Suprapubic skin (tissue), 4 donors: ENCODE data around the gene FAM117A. TPM values are rescaled to one million over a fixed set of nuclear protein-coding genes. Genes with fewer than 3 reads are reported as not detected.
"Not testable (repeated sequence)": the region's sequence is repeated elsewhere in the genome, so short reads cannot be mapped to it uniquely, and the experiment has no call there.

Source experiments
- DNase-seq, 2 donors: peaks; one replicate each; pipeline ENCODE4 v3.0.0-alpha.2; 2019; ENCODE audit warnings: low spot score in 2 of 2
- H3K27ac ChIP-seq: fragments of 200-600 bp; sonication (generic); one replicate; pipeline ENCODE4 v1.5.1; 2019
- H3K27me3 ChIP-seq: fragments of 200-600 bp; sonication (generic); one replicate; pipeline ENCODE4 v1.5.1; 2019
- H3K36me3 ChIP-seq: fragments of 200-600 bp; sonication (generic); one replicate; pipeline ENCODE4 v1.5.1; 2019
- H3K4me1 ChIP-seq: fragments of 200-600 bp; sonication (generic); one replicate; pipeline ENCODE4 v1.5.1; 2019
- H3K4me3 ChIP-seq: fragments of 200-600 bp; sonication (generic); one replicate; pipeline ENCODE4 v1.5.1; 2019; ENCODE audit warnings: mild to moderate bottlenecking
- H3K9me3 ChIP-seq: fragments of 200-600 bp; sonication (generic); one replicate; pipeline ENCODE4 v1.5.1; 2019
- EP300 ChIP-seq: sonication (generic); formaldehyde crosslinking; IDR thresholded peaks from one replicate; pipeline ENCODE4 v1.6.1; 2017; ENCODE audit warnings: antibody characterized with exemption
- POLR2A ChIP-seq, 2 donors: fragments of 450-650 bp; IDR thresholded peaks; one replicate each; pipeline ENCODE4 v1.6.1; 2017; ENCODE audit warnings: antibody characterized with exemption in 2 of 2, mild to moderate bottlenecking in 2 of 2, moderate library complexity in 2 of 2
- POLR2AphosphoS5 ChIP-seq, 3 donors: sonication (generic); formaldehyde crosslinking; IDR thresholded peaks; one replicate each; pipeline ENCODE4 v1.6.1; 2017; ENCODE audit warnings: antibody characterized with exemption in 3 of 3
- WGBS: methylation state at CpG from one replicate; pipeline ENCODE4 v1.1.5; 2018; 5-methylcytosine and 5-hydroxymethylcytosine counted together
- total RNA-seq, 4 donors: library from RNA; depleted of rRNA; stranded (reverse); fragments of >200 nt; gene quantifications; one replicate each; pipeline ENCODE4 v1.1.0, GENCODE V29; 2016
- TF ChIP-seq, protein P1 (sequence below), 2 donors: fragments of 200-600 bp in 1 of 2; fragments of 450-650 bp in 1 of 2; sonication (generic) in 1 of 2; IDR thresholded peaks; one replicate each; pipeline ENCODE4 v1.5.1; 2016 to 2019; ENCODE audit warnings: antibody characterized with exemption in 2 of 2, mild to moderate bottlenecking in 1 of 2, moderate library complexity in 1 of 2

The FAM117A gene
- total RNA-seq, 4 donors from 2014 or later: 24.2 to 47.3 (median 28.7) TPM

GRCh38 chr17:49677933-49678847, 85.7 kb downstream of the FAM117A start, which contains the start of gene SPOP:
TSS of gene SPOP (minus strand) at chr17:49678097. CDS start at chr17:49622810, 55,287 bp downstream.
- WGBS: 18% methylated on average over 42 of the region's 53 CpGs
- Histone ChIP-seq H3K4me3 (peak within 1 kb of the TSS; percentile 85), H3K4me1 (peaks cover 33% of the 10 kb centered on the region), H3K27ac (peak within 1 kb of the TSS; percentile 98), H3K9me3 (no peaks in the 10 kb centered on the region), H3K27me3 (no peaks in the 10 kb centered on the region), H3K36me3 (no peaks in the 10 kb centered on the region)
- peak; percentile 100 for DNase-seq
- TF ChIP-seq, protein P1, sequence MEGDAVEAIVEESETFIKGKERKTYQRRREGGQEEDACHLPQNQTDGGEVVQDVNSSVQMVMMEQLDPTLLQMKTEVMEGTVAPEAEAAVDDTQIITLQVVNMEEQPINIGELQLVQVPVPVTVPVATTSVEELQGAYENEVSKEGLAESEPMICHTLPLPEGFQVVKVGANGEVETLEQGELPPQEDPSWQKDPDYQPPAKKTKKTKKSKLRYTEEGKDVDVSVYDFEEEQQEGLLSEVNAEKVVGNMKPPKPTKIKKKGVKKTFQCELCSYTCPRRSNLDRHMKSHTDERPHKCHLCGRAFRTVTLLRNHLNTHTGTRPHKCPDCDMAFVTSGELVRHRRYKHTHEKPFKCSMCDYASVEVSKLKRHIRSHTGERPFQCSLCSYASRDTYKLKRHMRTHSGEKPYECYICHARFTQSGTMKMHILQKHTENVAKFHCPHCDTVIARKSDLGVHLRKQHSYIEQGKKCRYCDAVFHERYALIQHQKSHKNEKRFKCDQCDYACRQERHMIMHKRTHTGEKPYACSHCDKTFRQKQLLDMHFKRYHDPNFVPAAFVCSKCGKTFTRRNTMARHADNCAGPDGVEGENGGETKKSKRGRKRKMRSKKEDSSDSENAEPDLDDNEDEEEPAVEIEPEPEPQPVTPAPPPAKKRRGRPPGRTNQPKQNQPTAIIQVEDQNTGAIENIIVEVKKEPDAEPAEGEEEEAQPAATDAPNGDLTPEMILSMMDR (IDR thresholded peaks at IDR 0.05): no peak
- TF ChIP-seq POLR2A (IDR thresholded peaks at IDR 0.05) (peak in 1 of 2 donors; percentile 26), POLR2AphosphoS5 (IDR thresholded peaks at IDR 0.05) (peak in 2 of 3 donors; percentile 77 to 84)

GRCh38 chr17:49677134-49677932, 86.6 kb downstream of the FAM117A start:
- peak; percentile 97 to 98 for DNase-seq
- Histone ChIP-seq H3K4me1 (peaks cover 37% of the 10 kb centered on the region), H3K4me3 (peak overlapping the region; percentile 85), H3K36me3 (no peaks in the 10 kb centered on the region), H3K27ac (peak overlapping the region; percentile 98), H3K9me3 (no peaks in the 10 kb centered on the region), H3K27me3 (no peaks in the 10 kb centered on the region)
- under 1% methylated on average over 29 of the region's 34 CpGs for WGBS
- TF ChIP-seq POLR2AphosphoS5 (IDR thresholded peaks at IDR 0.05) (no peak), POLR2A (IDR thresholded peaks at IDR 0.05) (no peak), EP300 (no peak)
- TF ChIP-seq, protein P1 (IDR thresholded peaks at IDR 0.05): no peak

GRCh38 chr17:49676276-49676868, 87.6 kb downstream of the FAM117A start:
- Histone ChIP-seq H3K4me1 (peaks cover 38% of the 10 kb centered on the region), H3K27ac (no peak overlapping the region), H3K27me3 (no peaks in the 10 kb centered on the region), H3K9me3 (no peaks in the 10 kb centered on the region), H3K4me3 (peak overlapping the region; percentile 85), H3K36me3 (no peaks in the 10 kb centered on the region)
- no peak for DNase-seq
- TF ChIP-seq EP300 (no peak), POLR2AphosphoS5 (IDR thresholded peaks at IDR 0.05) (no peak), POLR2A (IDR thresholded peaks at IDR 0.05) (no peak)
- TF ChIP-seq, protein P1 (IDR thresholded peaks at IDR 0.05): no peak
- WGBS: 26% methylated on average over 5 of the region's 5 CpGs

- Histone ChIP-seq H3K27ac (no peak overlapping the region), H3K36me3 (no peaks in the 10 kb centered on the region)
These were observed 89.4 kb downstream of the FAM117A start for GRCh38 chr17:49674507-49674906.

GRCh38 chr17:49673679-49674078, 90.3 kb downstream of the FAM117A start:
- H3K4me1 ChIP-seq: peaks cover 54% of the 10 kb centered on the region
- DNase-seq, H3K4me3 ChIP-seq, H3K36me3 ChIP-seq, H3K27ac ChIP-seq, H3K9me3 ChIP-seq, H3K27me3 ChIP-seq: not testable (repeated sequence)
- 69% methylated on average over 6 of the region's 6 CpGs for WGBS

More at GRCh38 chr17:49674507-49674906, 89.4 kb downstream of the FAM117A start:
- no peaks in the 10 kb centered on the region for H3K27me3 ChIP-seq
- H3K9me3 ChIP-seq: no peaks in the 10 kb centered on the region
- TF ChIP-seq POLR2AphosphoS5 (IDR thresholded peaks at IDR 0.05) (no peak), EP300 (no peak), POLR2A (IDR thresholded peaks at IDR 0.05) (no peak)
- TF ChIP-seq, protein P1 (IDR thresholded peaks at IDR 0.05): no peak
- DNase-seq: no peak
- no peak overlapping the region for H3K4me3 ChIP-seq
- H3K4me1 ChIP-seq: peaks cover 53% of the 10 kb centered on the region
